ENCODE results near the gene CLPTM1L.
A peak's percentile ranks its signal among the peaks of the same experiment; 100 is the strongest.

CLPTM1L gene

GRCh38 chr5:1344975-1345838 lies at the start of gene CLPTM1L:
CLPTM1L (minus strand) TSS chr5:1345099; CDS start chr5:1344841, 258 bp downstream.
- peak; percentile 86 for DNase-seq (ENCODE audit: low read depth)

GRCh38 chr5:1393571-1394501 lies 48.9 kb upstream of the CLPTM1L start:
- DNase-seq (ENCODE audit: low read depth), result no peak

- DNase-seq (ENCODE audit: low read depth), result no peak
Measured at GRCh38 chr5:1392801-1393565, 48.1 kb upstream of the CLPTM1L start.

GRCh38 chr5:1392261-1392660 lies 47.4 kb upstream of the CLPTM1L start:
- no peak for DNase-seq (ENCODE audit: low read depth)

GRCh38 chr5:1391691-1392090 lies 46.8 kb upstream of the CLPTM1L start:
- no peak for DNase-seq (ENCODE audit: low read depth)

GRCh38 chr5:1390861-1391600 lies 46.1 kb upstream of the CLPTM1L start:
- DNase-seq (ENCODE audit: low read depth), result no peak

- DNase-seq (ENCODE audit: low read depth), result no peak
Measured at GRCh38 chr5:1390333-1390732, 45.4 kb upstream of the CLPTM1L start.

- DNase-seq (ENCODE audit: low read depth), result no peak
Measured at GRCh38 chr5:1388383-1388967, 43.6 kb upstream of the CLPTM1L start.

- DNase-seq (ENCODE audit: low read depth), result no peak
Measured at GRCh38 chr5:1387876-1388275, 43.0 kb upstream of the CLPTM1L start.

- DNase-seq (ENCODE audit: low read depth), result no peak
Measured at GRCh38 chr5:1387059-1387755, 42.3 kb upstream of the CLPTM1L start.

GRCh38 chr5:1386274-1386717 lies 41.4 kb upstream of the CLPTM1L start:
- peak; percentile 43 for DNase-seq (ENCODE audit: low read depth)

- peak; percentile 66 for DNase-seq (ENCODE audit: low read depth)
Measured at GRCh38 chr5:1385395-1386273, 40.7 kb upstream of the CLPTM1L start.

GRCh38 chr5:1384521-1384920 lies 39.6 kb upstream of the CLPTM1L start:
- DNase-seq (ENCODE audit: low read depth), result no peak

GRCh38 chr5:1383886-1384401 lies 39.0 kb upstream of the CLPTM1L start:
- DNase-seq (ENCODE audit: low read depth), result no peak

- no peak for DNase-seq (ENCODE audit: low read depth)
Measured at GRCh38 chr5:1383344-1383743, 38.4 kb upstream of the CLPTM1L start.

GRCh38 chr5:1382248-1382700 lies 37.4 kb upstream of the CLPTM1L start:
- no peak for DNase-seq (ENCODE audit: low read depth)

GRCh38 chr5:1381370-1382247 lies 36.7 kb upstream of the CLPTM1L start:
- no peak for DNase-seq (ENCODE audit: low read depth)

- DNase-seq (ENCODE audit: low read depth), result no peak
Measured at GRCh38 chr5:1380910-1381309, 36.0 kb upstream of the CLPTM1L start.
